Measurements from ENCODE around the gene SHOC2. TPM values are rescaled to one million over a fixed set of nuclear protein-coding genes. Genes with fewer than 3 reads are reported as not detected.
A peak's percentile ranks its signal among the peaks of the same experiment; 100 is the strongest.

Gene SHOC2
- total RNA-seq, 1 donor from 2014 or later: 106 TPM

DNA sequence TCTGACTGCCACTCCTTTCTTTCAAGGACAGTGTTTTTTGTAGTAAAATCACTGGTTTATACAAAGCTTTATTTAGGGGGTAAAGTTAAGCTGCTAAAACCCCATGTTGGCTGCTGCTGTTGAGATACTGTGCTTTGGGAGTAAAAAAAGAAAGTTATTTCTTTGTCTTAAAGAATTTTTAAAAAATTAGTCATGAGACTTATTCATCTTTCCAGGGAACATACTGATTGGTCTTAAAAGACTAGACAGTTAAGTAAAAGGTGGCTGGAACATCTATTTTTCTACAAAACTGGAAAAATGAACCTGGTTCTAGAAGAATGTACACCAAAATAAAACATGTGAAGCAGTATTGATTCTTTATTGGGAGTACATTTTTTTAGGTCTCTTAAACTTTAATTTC, 21.0 kb upstream of the SHOC2 start:
- CTCF ChIA-PET: interaction anchor here (2.7 kb wide), 1 partner anchor 152 kb away, joined by 15 read pairs; no protein-coding TSS in a partner anchor
- peaks cover 33% of the 10 kb centered on the region for H3K4me1 Mint-ChIP-seq
- POLR2A ChIA-PET: interaction anchor here (0.7 kb wide), 1 partner anchor 26 kb away, joined by 3 read pairs; no protein-coding TSS in a partner anchor
- intact Hi-C loops (cut with micrococcal nuclease): no loop called here
- no peak overlapping the region for H3K27ac Mint-ChIP-seq
- H3K9me3 Mint-ChIP-seq: no peaks in the 10 kb centered on the region
- DNase-seq: no peak
- peaks cover 78% of the 10 kb centered on the region for H3K36me3 Mint-ChIP-seq (ENCODE audit: low read depth)
- TF ChIP-seq, protein P1, sequence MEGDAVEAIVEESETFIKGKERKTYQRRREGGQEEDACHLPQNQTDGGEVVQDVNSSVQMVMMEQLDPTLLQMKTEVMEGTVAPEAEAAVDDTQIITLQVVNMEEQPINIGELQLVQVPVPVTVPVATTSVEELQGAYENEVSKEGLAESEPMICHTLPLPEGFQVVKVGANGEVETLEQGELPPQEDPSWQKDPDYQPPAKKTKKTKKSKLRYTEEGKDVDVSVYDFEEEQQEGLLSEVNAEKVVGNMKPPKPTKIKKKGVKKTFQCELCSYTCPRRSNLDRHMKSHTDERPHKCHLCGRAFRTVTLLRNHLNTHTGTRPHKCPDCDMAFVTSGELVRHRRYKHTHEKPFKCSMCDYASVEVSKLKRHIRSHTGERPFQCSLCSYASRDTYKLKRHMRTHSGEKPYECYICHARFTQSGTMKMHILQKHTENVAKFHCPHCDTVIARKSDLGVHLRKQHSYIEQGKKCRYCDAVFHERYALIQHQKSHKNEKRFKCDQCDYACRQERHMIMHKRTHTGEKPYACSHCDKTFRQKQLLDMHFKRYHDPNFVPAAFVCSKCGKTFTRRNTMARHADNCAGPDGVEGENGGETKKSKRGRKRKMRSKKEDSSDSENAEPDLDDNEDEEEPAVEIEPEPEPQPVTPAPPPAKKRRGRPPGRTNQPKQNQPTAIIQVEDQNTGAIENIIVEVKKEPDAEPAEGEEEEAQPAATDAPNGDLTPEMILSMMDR (IDR thresholded peaks at IDR 0.05): no peak
- no peak for ATAC-seq (ENCODE audit: low read depth)
- H3K27me3 Mint-ChIP-seq: no peaks in the 10 kb centered on the region
- no peak overlapping the region for H3K4me3 Mint-ChIP-seq

DNA sequence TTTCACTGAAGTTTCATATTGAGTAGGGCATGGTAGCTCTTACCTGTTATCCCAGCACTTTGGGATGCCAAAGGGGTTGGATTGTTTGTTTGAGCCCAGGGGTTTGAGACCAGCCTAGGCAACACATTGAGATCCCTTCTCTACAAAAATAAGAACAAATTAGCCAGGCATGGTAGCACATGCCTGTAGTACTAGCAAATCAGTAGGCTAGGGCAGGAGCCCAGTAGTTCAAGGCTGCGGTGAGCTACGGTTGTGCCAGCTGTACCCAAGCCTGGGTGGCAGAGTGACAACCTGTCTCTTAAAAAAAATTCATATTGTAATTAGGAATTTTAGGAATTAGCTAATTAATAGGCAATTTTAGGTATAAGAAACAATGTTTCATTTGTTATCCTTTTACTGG, 18.4 kb upstream of the SHOC2 start:
- H3K27ac Mint-ChIP-seq: no peak overlapping the region
- DNase-seq (no peak), ATAC-seq (ENCODE audit: low read depth) (no peak)
- no peaks in the 10 kb centered on the region for H3K9me3 Mint-ChIP-seq
- ChIA-PET POLR2A (interaction anchor here (1.5 kb wide), 1 partner anchor 10 kb away, joined by 5 read pairs; no protein-coding TSS in a partner anchor), CTCF (interaction anchor here (1.5 kb wide), 1 partner anchor 9 kb away, joined by 3 read pairs; no protein-coding TSS in a partner anchor)
- H3K36me3 Mint-ChIP-seq (ENCODE audit: low read depth): peaks cover 77% of the 10 kb centered on the region
- TF ChIP-seq, protein P1 (IDR thresholded peaks at IDR 0.05): no peak
- intact Hi-C loops (cut with micrococcal nuclease): no loop called here
- no peaks in the 10 kb centered on the region for H3K27me3 Mint-ChIP-seq
- H3K4me1 Mint-ChIP-seq: peaks cover 18% of the 10 kb centered on the region
- no peak overlapping the region for H3K4me3 Mint-ChIP-seq

DNA sequence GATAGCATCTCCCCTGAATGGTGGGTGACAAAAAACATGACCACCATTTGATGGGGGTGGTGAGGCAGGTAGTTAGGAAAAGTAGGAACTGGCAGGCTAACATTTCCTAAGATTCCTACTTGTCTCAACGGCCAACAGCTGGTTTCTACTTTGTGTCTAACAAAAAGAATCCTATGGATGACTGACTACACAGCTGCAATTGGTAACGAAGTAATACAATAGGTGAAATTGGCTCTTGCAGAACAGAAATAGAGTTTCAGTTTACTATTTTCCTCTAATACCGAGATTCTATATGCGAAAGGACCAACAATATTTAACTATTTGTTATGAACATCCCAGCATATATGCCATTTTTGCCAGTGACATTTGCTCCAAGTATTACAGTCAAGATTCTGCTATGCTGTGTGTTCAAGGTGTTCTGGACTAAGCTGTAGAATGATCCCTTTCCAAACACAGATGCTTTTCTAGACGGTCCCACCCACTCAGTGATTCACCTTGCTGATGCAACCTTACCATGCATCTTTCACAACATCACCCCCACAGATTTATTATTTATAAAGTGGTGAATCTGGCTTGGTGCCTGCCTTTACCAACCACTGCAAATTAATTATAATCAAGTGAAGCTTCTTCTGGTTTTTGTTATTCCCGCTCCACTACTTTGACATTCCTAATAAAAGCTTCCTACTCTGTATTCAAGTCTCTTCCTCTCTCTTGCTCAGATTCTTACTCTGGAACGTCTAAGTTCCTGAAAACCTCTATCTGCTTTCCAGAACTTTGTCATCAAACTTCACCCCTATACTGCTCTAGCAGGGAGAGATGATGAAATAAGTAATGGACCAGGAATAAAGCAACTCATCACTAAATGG, 17.2 kb upstream of the SHOC2 start:
- ATAC-seq (ENCODE audit: low read depth) (no peak), DNase-seq (no peak)
- intact Hi-C loops (cut with micrococcal nuclease): no loop called here
- no peaks in the 10 kb centered on the region for H3K9me3 Mint-ChIP-seq
- peaks cover 15% of the 10 kb centered on the region for H3K4me1 Mint-ChIP-seq
- H3K36me3 Mint-ChIP-seq (ENCODE audit: low read depth): peaks cover 74% of the 10 kb centered on the region
- TF ChIP-seq, protein P1 (IDR thresholded peaks at IDR 0.05): no peak
- H3K27me3 Mint-ChIP-seq: no peaks in the 10 kb centered on the region
- H3K27ac Mint-ChIP-seq: peak overlapping the region; percentile 43
- ChIA-PET CTCF (interaction anchor here (0.8 to 2.0 kb wide), 4 partner anchors 8 to 156 kb away, joined by 3 to 6 read pairs (median 3); no protein-coding TSS in a partner anchor), POLR2A (interaction anchor here (1.5 kb wide), 1 partner anchor 8 kb away, joined by 5 read pairs; no protein-coding TSS in a partner anchor)
- H3K4me3 Mint-ChIP-seq: no peak overlapping the region

DNA sequence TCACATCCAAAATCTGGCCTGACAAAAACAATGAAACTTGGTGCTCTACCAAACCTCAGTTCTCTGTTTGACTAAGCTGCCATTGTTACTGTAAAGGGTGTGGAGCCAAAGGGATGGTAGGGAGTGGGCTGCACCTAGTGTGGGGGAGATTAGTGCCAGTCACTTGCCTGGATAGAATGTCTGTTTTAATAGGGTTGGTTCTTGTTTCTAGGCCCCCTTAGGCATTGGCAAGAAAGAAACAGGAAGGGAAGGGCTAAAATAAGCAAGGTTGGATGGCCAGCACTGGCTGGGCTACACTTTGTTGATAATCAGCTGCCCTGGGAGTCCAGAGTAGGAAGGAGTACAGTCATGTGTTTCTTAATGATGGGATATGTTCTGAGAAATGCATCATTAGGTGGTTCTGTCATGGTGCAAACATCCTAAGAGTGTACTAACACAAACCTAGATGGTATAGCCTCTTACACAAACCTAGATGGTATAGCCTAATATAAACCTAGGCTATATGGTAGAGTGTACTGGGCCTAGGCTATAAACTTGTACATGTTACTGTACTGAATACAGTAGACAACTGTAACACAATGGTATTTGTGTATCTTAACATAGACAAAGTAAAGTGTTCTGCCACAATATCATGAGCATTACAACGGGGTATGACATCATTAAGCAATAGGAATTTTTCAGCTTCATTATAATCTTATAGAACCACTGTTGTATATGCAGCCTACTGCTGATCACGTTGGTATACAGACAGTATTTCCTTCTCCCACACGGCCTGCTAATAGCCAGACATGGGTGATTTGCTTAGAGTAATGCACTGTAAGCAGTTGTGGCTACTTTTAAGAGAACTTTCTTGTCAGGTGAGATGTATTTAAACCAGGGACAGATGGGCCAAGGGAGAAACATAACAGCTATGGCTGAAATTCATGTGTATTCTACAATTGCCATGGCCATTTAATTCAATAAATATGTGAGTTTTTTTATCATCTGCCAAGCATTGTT, 15.8 kb upstream of the SHOC2 start:
- no peaks in the 10 kb centered on the region for H3K27me3 Mint-ChIP-seq
- ChIA-PET CTCF (interaction anchor here (1.0 to 2.0 kb wide), 2 partner anchors 100 to 158 kb away, joined by 3 to 6 read pairs; no protein-coding TSS in a partner anchor), POLR2A (interaction anchor here (0.7 to 0.8 kb wide), 2 partner anchors 15 to 597 kb away, joined by 3 read pairs; partner anchors contain the start of gene BBIP1)
- DNase-seq: no peak
- H3K4me3 Mint-ChIP-seq: no peak overlapping the region
- peaks cover 65% of the 10 kb centered on the region for H3K36me3 Mint-ChIP-seq (ENCODE audit: low read depth)
- TF ChIP-seq, protein P1 (IDR thresholded peaks at IDR 0.05): no peak
- no peaks in the 10 kb centered on the region for H3K9me3 Mint-ChIP-seq
- peaks cover 15% of the 10 kb centered on the region for H3K4me1 Mint-ChIP-seq
- ATAC-seq (ENCODE audit: low read depth): no peak
- intact Hi-C loops (cut with micrococcal nuclease): no loop called here
- peak overlapping the region; percentile 41 for H3K27ac Mint-ChIP-seq
